ENCODE data around the gene L1CAM.

DNA sequence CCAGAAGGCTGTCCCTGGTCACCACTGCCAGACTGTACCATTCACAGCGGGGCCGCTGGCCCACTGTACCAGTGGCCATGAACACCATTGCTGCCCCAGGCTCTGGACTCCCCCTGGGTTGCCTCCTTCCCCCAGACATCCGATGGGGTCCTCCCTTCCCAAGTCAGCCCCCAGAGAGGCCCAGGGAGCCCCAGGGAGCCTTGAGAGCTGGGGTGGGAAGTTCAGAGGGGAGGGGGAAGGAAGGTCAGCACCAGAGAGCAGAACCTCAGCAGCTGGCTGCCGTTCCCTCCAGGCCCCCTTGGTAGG lies 40.5 kb upstream of the L1CAM start:
- TF ChIP-seq, protein P1, sequence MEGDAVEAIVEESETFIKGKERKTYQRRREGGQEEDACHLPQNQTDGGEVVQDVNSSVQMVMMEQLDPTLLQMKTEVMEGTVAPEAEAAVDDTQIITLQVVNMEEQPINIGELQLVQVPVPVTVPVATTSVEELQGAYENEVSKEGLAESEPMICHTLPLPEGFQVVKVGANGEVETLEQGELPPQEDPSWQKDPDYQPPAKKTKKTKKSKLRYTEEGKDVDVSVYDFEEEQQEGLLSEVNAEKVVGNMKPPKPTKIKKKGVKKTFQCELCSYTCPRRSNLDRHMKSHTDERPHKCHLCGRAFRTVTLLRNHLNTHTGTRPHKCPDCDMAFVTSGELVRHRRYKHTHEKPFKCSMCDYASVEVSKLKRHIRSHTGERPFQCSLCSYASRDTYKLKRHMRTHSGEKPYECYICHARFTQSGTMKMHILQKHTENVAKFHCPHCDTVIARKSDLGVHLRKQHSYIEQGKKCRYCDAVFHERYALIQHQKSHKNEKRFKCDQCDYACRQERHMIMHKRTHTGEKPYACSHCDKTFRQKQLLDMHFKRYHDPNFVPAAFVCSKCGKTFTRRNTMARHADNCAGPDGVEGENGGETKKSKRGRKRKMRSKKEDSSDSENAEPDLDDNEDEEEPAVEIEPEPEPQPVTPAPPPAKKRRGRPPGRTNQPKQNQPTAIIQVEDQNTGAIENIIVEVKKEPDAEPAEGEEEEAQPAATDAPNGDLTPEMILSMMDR (IDR thresholded peaks at IDR 0.05), result no peak
- peak; percentile 55 for TF ChIP-seq POLR2A (IDR thresholded peaks at IDR 0.05)
